ENCODE data around the gene CROCC2. TPM values are rescaled to one million over a fixed set of nuclear protein-coding genes. Genes with fewer than 3 reads are reported as not detected.

The CROCC2 gene
- total RNA-seq, 6 donors from 2014 or later, result 0.23 to 17.8 (median 7.6) TPM

- H3K27me3 ChIP-seq, result no peaks in the 10 kb centered on the region
- WGBS, 2 donors, result 78 to 89% methylated on average over 6 to 9 of the region's 9 CpGs
- H3K27ac ChIP-seq, result peak overlapping the region; percentile 55 to 89 (median 76)
- H3K4me3 ChIP-seq, result peak overlapping the region in 3 of 4 donors; percentile 76 to 83 (median 81)
- peaks cover 26 to 54% (median 45%) of the 10 kb centered on the region in 4 donors for H3K4me1 ChIP-seq
- H3K9me3 ChIP-seq, result peaks cover 4 to 24% (median 8%) of the 10 kb centered on the region in 4 donors
- H3K36me3 ChIP-seq, result peaks cover 0 to 16% (median 0%) of the 10 kb centered on the region in 4 donors
- TF ChIP-seq, protein P1, sequence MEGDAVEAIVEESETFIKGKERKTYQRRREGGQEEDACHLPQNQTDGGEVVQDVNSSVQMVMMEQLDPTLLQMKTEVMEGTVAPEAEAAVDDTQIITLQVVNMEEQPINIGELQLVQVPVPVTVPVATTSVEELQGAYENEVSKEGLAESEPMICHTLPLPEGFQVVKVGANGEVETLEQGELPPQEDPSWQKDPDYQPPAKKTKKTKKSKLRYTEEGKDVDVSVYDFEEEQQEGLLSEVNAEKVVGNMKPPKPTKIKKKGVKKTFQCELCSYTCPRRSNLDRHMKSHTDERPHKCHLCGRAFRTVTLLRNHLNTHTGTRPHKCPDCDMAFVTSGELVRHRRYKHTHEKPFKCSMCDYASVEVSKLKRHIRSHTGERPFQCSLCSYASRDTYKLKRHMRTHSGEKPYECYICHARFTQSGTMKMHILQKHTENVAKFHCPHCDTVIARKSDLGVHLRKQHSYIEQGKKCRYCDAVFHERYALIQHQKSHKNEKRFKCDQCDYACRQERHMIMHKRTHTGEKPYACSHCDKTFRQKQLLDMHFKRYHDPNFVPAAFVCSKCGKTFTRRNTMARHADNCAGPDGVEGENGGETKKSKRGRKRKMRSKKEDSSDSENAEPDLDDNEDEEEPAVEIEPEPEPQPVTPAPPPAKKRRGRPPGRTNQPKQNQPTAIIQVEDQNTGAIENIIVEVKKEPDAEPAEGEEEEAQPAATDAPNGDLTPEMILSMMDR (IDR thresholded peaks at IDR 0.05), result no peak
- TF ChIP-seq EP300 (IDR thresholded peaks at IDR 0.05), result no peak
- DNase-seq, result peak; percentile 69 to 86
- peak in 1 of 2 donors; percentile 75 for ATAC-seq (ENCODE audit: low FRiP score in 2 of 2)
These were observed 94.7 kb downstream of the CROCC2 start for GRCh38 chr2:241000831-241001321.

- Histone ChIP-seq H3K4me3 (peak overlapping the region in 1 of 4 donors; percentile 81), H3K36me3 (peaks cover 0 to 16% (median 0%) of the 10 kb centered on the region in 4 donors), H3K27me3 (no peaks in the 10 kb centered on the region), H3K4me1 (peaks cover 26 to 51% (median 41%) of the 10 kb centered on the region in 4 donors), H3K27ac (peak overlapping the region in 3 of 4 donors; percentile 70 to 89 (median 83)), H3K9me3 (peaks cover 4 to 24% (median 8%) of the 10 kb centered on the region in 4 donors)
- DNase-seq (peak; percentile 19 to 70), ATAC-seq (ENCODE audit: low FRiP score in 2 of 2) (no peak)
- TF ChIP-seq POLR2AphosphoS5 (IDR thresholded peaks at IDR 0.05) (no peak), EP300 (IDR thresholded peaks at IDR 0.05) (no peak), POLR2A (IDR thresholded peaks at IDR 0.05) (no peak)
- TF ChIP-seq, protein P1 (IDR thresholded peaks at IDR 0.05), result no peak
- 87 to 89% methylated on average over 20 to 21 of the region's 21 CpGs for WGBS, 2 donors
These were observed 95.5 kb downstream of the CROCC2 start for GRCh38 chr2:241001413-241002274.

- Histone ChIP-seq H3K27ac (peak overlapping the region in 2 of 4 donors; percentile 21 to 70), H3K4me3 (no peak overlapping the region), H3K4me1 (peaks cover 18 to 43% (median 33%) of the 10 kb centered on the region in 4 donors), H3K9me3 (peaks cover 4 to 24% (median 8%) of the 10 kb centered on the region in 4 donors), H3K27me3 (no peaks in the 10 kb centered on the region), H3K36me3 (peaks cover 0 to 16% (median 0%) of the 10 kb centered on the region in 4 donors)
- DNase-seq, result peak in 1 of 2 donors; percentile 17
- ATAC-seq (ENCODE audit: low FRiP score in 2 of 2), result no peak
- TF ChIP-seq POLR2A (IDR thresholded peaks at IDR 0.05) (no peak), EP300 (IDR thresholded peaks at IDR 0.05) (no peak), POLR2AphosphoS5 (IDR thresholded peaks at IDR 0.05) (no peak)
- TF ChIP-seq, protein P1 (IDR thresholded peaks at IDR 0.05), result no peak
- WGBS, 2 donors, result 88% methylated on average over 8 to 11 of the region's 11 CpGs
These were observed 96.3 kb downstream of the CROCC2 start for GRCh38 chr2:241002275-241003046.

GRCh38 chr2:241003047-241003360 is 96.9 kb downstream of the CROCC2 start:
- no peak for ATAC-seq (ENCODE audit: low FRiP score in 2 of 2)
- TF ChIP-seq, protein P1 (IDR thresholded peaks at IDR 0.05), result no peak
- TF ChIP-seq POLR2AphosphoS5 (IDR thresholded peaks at IDR 0.05) (no peak), POLR2A (IDR thresholded peaks at IDR 0.05) (no peak), EP300 (IDR thresholded peaks at IDR 0.05) (no peak)
- no peak overlapping the region for H3K27ac ChIP-seq
- peaks cover 0 to 16% (median 0%) of the 10 kb centered on the region in 4 donors for H3K36me3 ChIP-seq
- no peak overlapping the region for H3K4me3 ChIP-seq
- 96 to 99% methylated on average over 7 of the region's 7 CpGs for WGBS, 2 donors
- H3K4me1 ChIP-seq, result peaks cover 13 to 38% (median 28%) of the 10 kb centered on the region in 4 donors
- no peaks in the 10 kb centered on the region for H3K27me3 ChIP-seq
- peak in 1 of 2 donors; percentile 38 for DNase-seq
- peaks cover 4 to 24% (median 8%) of the 10 kb centered on the region in 4 donors for H3K9me3 ChIP-seq
